Ishikawa (cell line): Measurements from ENCODE around the gene ZYG11B.

Experiments used
- CEBPB ChIP-seq: IDR thresholded peaks from 2 replicates; pipeline ENCODE4 v1.6.1; 2012
- CREB1 ChIP-seq: IDR thresholded peaks from 2 replicates; pipeline ENCODE4 v1.6.1; 2012; ENCODE audit warnings: low read depth
- EGR1 ChIP-seq: IDR thresholded peaks from 2 replicates; pipeline ENCODE4 v1.6.1; 2012
- EP300 ChIP-seq: IDR thresholded peaks from 2 replicates; pipeline ENCODE4 v1.6.1; 2012; ENCODE audit warnings: borderline replicate concordance
- FOXM1 ChIP-seq: IDR thresholded peaks from 2 replicates; pipeline ENCODE4 v1.6.1; 2012; ENCODE audit warnings: low read depth, borderline replicate concordance
- MAX ChIP-seq: IDR thresholded peaks from 2 replicates; pipeline ENCODE4 v1.6.1; 2012
- NFIC ChIP-seq: IDR thresholded peaks from 2 replicates; pipeline ENCODE4 v1.6.1; 2012
- RAD21 ChIP-seq: IDR thresholded peaks from 2 replicates; pipeline ENCODE4 v1.6.1; 2012; ENCODE audit warnings: low read depth
- REST ChIP-seq: IDR thresholded peaks from 2 replicates; pipeline ENCODE4 v1.6.1; 2012; ENCODE audit warnings: low read depth, mild to moderate bottlenecking
- TAF1 ChIP-seq: IDR thresholded peaks from 2 replicates; pipeline ENCODE4 v1.6.1; 2012; ENCODE audit warnings: low read depth, mild to moderate bottlenecking
- TCF12 ChIP-seq: IDR thresholded peaks from 2 replicates; pipeline ENCODE4 v1.6.1; 2012; ENCODE audit warnings: low read depth
- TEAD4 ChIP-seq: IDR thresholded peaks from 2 replicates; pipeline ENCODE4 v1.6.1; 2012
- USF1 ChIP-seq: IDR thresholded peaks from 2 replicates; pipeline ENCODE4 v1.6.1; 2012
- YY1 ChIP-seq: IDR thresholded peaks from 2 replicates; pipeline ENCODE4 v1.6.1; 2012; ENCODE audit warnings: low read depth
- ZBTB7A ChIP-seq: IDR thresholded peaks from 2 replicates; pipeline ENCODE4 v1.6.1; 2012; ENCODE audit warnings: low read depth

Gene ZYG11B

GRCh38 chr1:52767596-52768280 lies 41.5 kb downstream of the ZYG11B start:
- TF ChIP-seq USF1 (no peak), ZBTB7A (no peak), REST (no peak), CREB1 (no peak), TEAD4 (no peak), FOXM1 (no peak), MAX (no peak), CEBPB (no peak), EP300 (no peak), YY1 (no peak), TAF1 (no peak), EGR1 (no peak)

GRCh38 chr1:52769346-52770033 lies 43.2 kb downstream of the ZYG11B start:
- no peak for TF ChIP-seq TAF1
- TF ChIP-seq RAD21: no peak
- TF ChIP-seq ZBTB7A: no peak

- no peak for TF ChIP-seq USF1
- TF ChIP-seq FOXM1: no peak
- TF ChIP-seq EP300: no peak
- TF ChIP-seq CEBPB: no peak
- no peak for TF ChIP-seq EGR1
- no peak for TF ChIP-seq MAX
These were observed 45.1 kb downstream of the ZYG11B start for GRCh38 chr1:52771384-52771783.

- TF ChIP-seq FOXM1 (no peak), CREB1 (no peak), EGR1 (no peak), REST (no peak), MAX (no peak), RAD21 (no peak), NFIC (no peak), TCF12 (no peak), TAF1 (no peak), YY1 (no peak), USF1 (no peak)
These were observed 59.9 kb downstream of the ZYG11B start for GRCh38 chr1:52786148-52786547.

- TF ChIP-seq CEBPB (no peak), NFIC (no peak), TCF12 (no peak), RAD21 (no peak), REST (no peak), TAF1 (no peak), USF1 (no peak), TEAD4 (no peak), YY1 (no peak), MAX (no peak), CREB1 (no peak), FOXM1 (no peak), EGR1 (no peak), ZBTB7A (no peak), EP300 (no peak)
These were observed 65.8 kb downstream of the ZYG11B start for GRCh38 chr1:52792036-52792435.
